Adipocyte (in vitro differentiated cells): ENCODE measurements around the gene PHC1.
A peak's percentile ranks its signal among the peaks of the same experiment; 100 is the strongest.
"Not testable (repeated sequence)": the region's sequence is repeated elsewhere in the genome, so short reads cannot be mapped to it uniquely, and the experiment has no call there.

Source experiments
- DNase-seq: peaks from one replicate; pipeline ENCODE4 v3.0.0-alpha.2; 2015; ENCODE audit warnings: low read depth
- H3K27me3 ChIP-seq: replicated peaks from 2 replicates; pipeline ENCODE4 v1.7.0; 2013; ENCODE audit warnings: mild to moderate bottlenecking, low read length, moderate library complexity; ENCODE audit not compliant: control insufficient read depth, insufficient read depth
- H3K36me3 ChIP-seq: 2 replicates; pipeline ENCODE4 v1.7.0; 2013; ENCODE audit warnings: low read length, mild to moderate bottlenecking, moderate library complexity; ENCODE audit not compliant: control insufficient read depth, insufficient read depth, severe bottlenecking
- H3K4me1 ChIP-seq: 2 replicates; pipeline ENCODE4 v1.7.0; 2013; ENCODE audit warnings: mild to moderate bottlenecking, low read length, moderate library complexity; ENCODE audit not compliant: control insufficient read depth, insufficient read depth
- H3K4me3 ChIP-seq: 2 replicates; pipeline ENCODE4 v1.7.0; 2013; ENCODE audit warnings: mild to moderate bottlenecking, low read length, moderate library complexity
- H3K9ac ChIP-seq: 2 replicates; pipeline ENCODE4 v1.7.0; 2013; ENCODE audit warnings: mild to moderate bottlenecking, low read length, moderate library complexity
- H3K9me3 ChIP-seq: 2 replicates; pipeline ENCODE4 v1.7.0; 2013; ENCODE audit warnings: mild to moderate bottlenecking, low read length, moderate library complexity; ENCODE audit not compliant: control insufficient read depth

PHC1 gene

DNA sequence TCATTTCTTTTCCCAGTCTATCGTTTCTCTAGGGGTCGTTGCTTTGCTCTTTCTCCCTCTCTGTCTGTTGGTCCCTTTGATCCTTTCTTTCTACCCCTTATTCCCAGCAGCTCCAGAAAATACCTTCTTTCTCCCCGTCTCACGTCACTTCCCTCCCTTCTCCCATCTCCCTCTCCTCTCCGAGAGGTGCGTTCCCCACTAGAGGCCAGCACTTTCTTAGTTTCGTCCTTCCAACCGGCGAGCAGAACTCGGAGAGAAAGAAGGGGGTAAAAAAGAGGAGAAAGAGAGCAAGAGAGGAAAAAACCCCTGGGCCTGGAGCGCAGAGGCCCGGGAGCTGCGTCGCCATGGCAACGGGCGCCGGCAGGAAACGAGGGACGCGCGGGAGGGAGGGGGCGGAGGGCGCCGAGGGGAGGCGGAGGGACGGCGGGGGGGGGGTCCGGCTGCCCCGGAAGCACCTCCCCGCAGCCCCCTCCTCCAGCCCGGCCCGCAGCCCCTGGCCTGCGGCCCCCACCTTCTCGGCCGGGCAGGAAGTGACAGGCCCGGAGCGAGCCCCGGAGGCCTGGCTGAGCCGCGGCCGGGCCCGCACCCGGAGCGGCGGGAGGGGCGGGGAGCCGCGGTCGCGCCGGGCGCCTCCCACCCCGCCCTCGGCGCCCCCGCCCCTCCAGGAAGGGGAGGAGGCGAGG, at the start of gene PHC1:
Gene PHC1 (plus strand): TSS at position 477 of the 683 bp plus-strand sequence. CDS start 3,169 bp downstream, outside the sequence.
- not testable (repeated sequence) for H3K27me3 ChIP-seq, H3K9me3 ChIP-seq, H3K36me3 ChIP-seq
- Histone ChIP-seq H3K4me3 (peak within 1 kb of the TSS; percentile 87), H3K4me1 (peaks cover 13% of the 10 kb centered on the region), H3K9ac (peak within 1 kb of the TSS; percentile 79)
- DNase-seq: peak; percentile 93

DNA sequence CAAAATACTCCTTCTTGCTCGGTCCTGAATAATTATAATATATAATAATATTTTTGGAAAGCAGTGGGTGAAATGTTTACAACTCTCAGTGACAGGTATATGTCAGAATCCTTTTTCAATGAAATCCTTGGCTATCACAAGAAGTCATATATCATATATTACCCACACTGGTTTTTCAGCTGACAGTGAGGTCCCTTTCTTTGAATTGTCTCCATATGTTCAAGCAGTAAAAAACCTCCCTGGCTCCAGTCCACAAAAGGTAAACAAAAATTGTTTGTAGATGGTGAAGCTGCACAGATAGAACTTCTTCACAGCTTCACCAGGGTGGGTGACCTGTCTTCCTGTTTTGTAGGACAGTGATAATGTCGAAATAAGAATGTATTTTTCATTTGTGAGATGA, 47.9 kb upstream of the PHC1 start:
- Histone ChIP-seq H3K36me3 (no peaks in the 10 kb centered on the region), H3K9me3 (no peaks in the 10 kb centered on the region), H3K9ac (no peak overlapping the region), H3K27me3 (no peaks in the 10 kb centered on the region), H3K4me1 (peaks cover 3% of the 10 kb centered on the region), H3K4me3 (no peak overlapping the region)
- DNase-seq: no peak

DNA sequence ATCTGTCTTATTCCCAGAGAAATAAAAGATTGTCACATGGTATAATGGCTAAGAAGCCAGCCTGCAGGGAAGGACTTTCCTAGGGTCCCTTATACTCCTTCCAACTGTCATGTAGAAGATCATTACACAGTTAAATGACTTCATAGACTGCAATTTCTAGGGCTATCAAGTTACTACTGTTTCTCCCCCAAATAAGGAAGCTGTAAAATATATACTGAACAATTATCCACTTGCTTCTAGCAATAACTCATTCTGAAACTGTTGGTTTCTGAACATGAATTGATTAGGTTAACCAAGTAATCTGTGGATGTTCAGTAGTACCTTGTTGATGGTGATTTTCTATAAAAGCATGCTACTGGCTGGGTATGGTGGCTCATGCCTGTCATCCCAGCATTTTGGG, 47.3 kb upstream of the PHC1 start:
- Histone ChIP-seq H3K4me1 (peaks cover 3% of the 10 kb centered on the region), H3K4me3 (no peak overlapping the region), H3K36me3 (no peaks in the 10 kb centered on the region), H3K27me3 (no peaks in the 10 kb centered on the region), H3K9me3 (no peaks in the 10 kb centered on the region), H3K9ac (no peak overlapping the region)
- no peak for DNase-seq

DNA sequence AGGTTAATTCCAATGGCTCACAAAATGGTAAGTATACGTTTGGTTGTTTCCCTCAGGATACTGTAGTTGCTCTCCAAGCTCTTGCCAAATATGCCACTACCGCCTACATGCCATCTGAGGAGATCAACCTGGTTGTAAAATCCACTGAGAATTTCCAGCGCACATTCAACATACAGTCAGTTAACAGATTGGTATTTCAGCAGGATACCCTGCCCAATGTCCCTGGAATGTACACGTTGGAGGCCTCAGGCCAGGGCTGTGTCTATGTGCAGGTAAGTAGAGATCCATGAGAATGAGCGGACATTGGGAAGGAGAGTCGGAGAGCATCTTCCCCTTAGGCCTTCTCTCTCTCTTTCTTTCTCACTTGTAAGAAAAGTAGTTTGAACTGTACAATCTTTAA, 46.5 kb upstream of the PHC1 start:
- H3K9me3 ChIP-seq: no peaks in the 10 kb centered on the region

DNA sequence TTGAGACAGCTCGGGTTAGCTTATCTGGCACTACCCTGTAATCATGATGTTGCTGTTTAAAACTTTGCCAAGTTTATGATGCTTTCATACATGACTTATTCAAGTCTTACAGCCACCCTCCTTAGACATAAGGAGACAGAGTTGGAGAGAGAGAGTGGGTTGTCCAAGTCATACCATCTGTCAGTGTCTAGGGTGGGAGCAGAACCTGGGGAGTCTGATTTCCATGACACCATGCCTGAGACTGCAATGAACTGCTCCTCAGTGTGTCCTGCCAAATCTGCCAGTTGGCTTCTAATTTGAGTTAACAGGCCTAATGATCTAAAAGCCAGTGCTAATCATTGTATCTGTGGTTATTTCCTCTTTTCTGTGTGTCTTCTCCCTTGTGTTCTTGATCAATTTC, 43.7 kb upstream of the PHC1 start:
- H3K4me3 ChIP-seq: no peak overlapping the region
- H3K4me1 ChIP-seq: peaks cover 3% of the 10 kb centered on the region
- no peaks in the 10 kb centered on the region for H3K27me3 ChIP-seq
- no peaks in the 10 kb centered on the region for H3K9me3 ChIP-seq
- H3K36me3 ChIP-seq: no peaks in the 10 kb centered on the region
- no peak for DNase-seq
- no peak overlapping the region for H3K9ac ChIP-seq

More for the DNA sequence above, 46.5 kb upstream of the PHC1 start:
- no peak for DNase-seq
- no peaks in the 10 kb centered on the region for H3K27me3 ChIP-seq
- no peak overlapping the region for H3K4me3 ChIP-seq
- no peaks in the 10 kb centered on the region for H3K36me3 ChIP-seq
- H3K9ac ChIP-seq: no peak overlapping the region
- peaks cover 3% of the 10 kb centered on the region for H3K4me1 ChIP-seq

DNA sequence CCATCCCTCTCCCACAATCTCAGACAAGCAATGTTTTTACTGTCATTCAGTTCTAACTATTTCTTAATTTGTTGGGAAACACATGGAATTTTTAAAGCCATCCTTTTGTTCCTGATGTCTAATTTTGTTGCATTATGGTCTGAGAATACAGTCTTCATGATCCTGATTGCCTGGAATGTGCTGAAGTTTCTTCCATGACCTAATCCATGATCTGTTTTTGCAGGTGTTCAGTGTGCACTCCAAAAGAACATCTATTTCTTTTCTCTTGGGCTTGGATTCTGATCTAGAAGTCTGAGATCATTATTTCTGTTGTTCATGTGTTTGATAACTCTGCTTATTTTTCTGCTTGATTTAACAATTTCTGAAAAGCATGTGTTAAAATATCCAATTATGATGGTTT, 43.2 kb upstream of the PHC1 start:
- DNase-seq: no peak
- no peaks in the 10 kb centered on the region for H3K9me3 ChIP-seq
- H3K36me3 ChIP-seq: no peaks in the 10 kb centered on the region
- peaks cover 3% of the 10 kb centered on the region for H3K4me1 ChIP-seq
- H3K27me3 ChIP-seq: no peaks in the 10 kb centered on the region
- H3K4me3 ChIP-seq: no peak overlapping the region
- H3K9ac ChIP-seq: no peak overlapping the region

DNA sequence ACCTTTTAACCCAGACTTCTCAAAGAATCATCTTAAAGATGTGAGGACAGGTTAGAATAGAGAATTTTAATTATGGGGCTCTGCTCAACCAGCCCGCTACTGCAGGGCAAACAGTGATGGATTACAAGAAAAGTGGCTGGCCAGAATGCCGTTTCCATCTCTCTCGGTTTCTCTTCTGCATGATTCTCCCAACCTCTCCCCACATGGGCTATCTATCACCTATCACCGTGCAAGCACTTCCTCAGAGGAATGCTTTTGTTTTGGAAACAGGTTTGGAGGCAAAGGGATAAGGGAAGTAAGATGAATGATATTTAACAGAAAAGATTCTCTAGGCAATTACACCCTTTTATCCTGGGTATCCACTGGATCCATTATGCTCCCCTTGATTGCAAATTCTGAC, 37.4 kb upstream of the PHC1 start:
- no peak for DNase-seq
- no peak overlapping the region for H3K9ac ChIP-seq

DNA sequence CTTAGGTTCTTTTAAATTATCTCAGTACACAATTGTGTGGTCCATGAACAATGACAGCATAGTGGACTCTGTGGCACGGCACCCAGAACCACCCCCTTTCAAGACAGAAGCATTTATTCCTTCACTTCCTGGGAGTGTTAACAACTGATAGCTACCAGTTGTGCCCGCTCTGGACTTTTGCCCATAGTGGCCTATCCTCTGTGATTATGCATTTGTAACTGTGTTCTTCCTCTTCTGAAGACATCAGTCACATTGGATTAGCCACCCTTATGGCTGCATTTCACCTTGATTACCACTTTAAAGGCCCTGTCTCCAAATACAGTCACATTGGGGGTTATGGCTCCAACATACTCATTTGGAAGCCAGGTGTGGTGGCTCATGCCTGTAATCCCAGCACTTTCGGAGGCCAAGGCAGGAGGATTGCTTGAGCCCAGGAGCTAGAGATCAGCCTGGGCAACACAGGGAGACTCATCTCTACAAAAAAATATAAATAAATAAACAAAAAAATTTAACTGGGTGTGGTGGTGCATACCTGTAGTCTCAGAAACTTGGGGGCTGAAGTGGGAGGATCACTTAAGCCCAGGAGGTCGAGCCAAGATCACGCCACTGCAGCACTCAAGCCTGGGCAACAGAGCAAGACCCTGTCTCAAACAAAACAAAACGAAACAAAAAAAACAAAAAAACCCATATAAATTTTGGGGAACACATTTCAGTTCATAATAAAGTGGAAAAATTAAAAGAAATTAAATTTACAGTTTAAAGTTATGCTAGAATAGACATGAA, 27.6 kb upstream of the PHC1 start:
- H3K4me1 ChIP-seq: no peaks in the 10 kb centered on the region

More for the DNA sequence above, 37.4 kb upstream of the PHC1 start:
- no peaks in the 10 kb centered on the region for H3K9me3 ChIP-seq
- no peaks in the 10 kb centered on the region for H3K36me3 ChIP-seq
- no peaks in the 10 kb centered on the region for H3K4me1 ChIP-seq
- peaks cover 3% of the 10 kb centered on the region for H3K27me3 ChIP-seq
- no peak overlapping the region for H3K4me3 ChIP-seq

DNA sequence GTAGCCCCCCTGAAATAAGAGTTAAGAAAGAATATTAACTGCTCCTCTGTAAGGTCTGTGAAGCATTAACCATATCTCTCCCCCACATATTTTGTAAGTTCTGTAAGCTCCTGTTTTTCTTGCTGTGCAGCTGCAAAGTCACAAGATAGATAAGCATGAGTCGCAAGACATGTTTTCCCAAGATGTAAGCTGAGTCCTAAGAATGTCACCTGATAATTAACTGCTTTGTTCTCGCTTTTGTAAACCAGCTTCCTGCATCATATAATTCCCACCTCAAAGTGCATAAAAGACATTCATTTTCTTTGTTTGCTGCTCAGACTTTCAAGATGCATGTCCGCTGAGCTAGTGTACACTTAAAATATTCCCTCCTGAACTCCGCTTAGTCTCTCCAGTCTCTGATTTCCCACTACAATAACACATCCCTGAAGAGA, 27.0 kb upstream of the PHC1 start:
- DNase-seq: no peak
- no peaks in the 10 kb centered on the region for H3K36me3 ChIP-seq
- no peaks in the 10 kb centered on the region for H3K27me3 ChIP-seq
- H3K4me1 ChIP-seq: no peaks in the 10 kb centered on the region
- H3K4me3 ChIP-seq: no peak overlapping the region
- no peaks in the 10 kb centered on the region for H3K9me3 ChIP-seq
- no peak overlapping the region for H3K9ac ChIP-seq

More for the DNA sequence above, 27.6 kb upstream of the PHC1 start:
- no peaks in the 10 kb centered on the region for H3K27me3 ChIP-seq
- H3K9me3 ChIP-seq: no peaks in the 10 kb centered on the region
- no peak overlapping the region for H3K4me3 ChIP-seq
- no peaks in the 10 kb centered on the region for H3K36me3 ChIP-seq
- no peak overlapping the region for H3K9ac ChIP-seq
- DNase-seq: no peak

DNA sequence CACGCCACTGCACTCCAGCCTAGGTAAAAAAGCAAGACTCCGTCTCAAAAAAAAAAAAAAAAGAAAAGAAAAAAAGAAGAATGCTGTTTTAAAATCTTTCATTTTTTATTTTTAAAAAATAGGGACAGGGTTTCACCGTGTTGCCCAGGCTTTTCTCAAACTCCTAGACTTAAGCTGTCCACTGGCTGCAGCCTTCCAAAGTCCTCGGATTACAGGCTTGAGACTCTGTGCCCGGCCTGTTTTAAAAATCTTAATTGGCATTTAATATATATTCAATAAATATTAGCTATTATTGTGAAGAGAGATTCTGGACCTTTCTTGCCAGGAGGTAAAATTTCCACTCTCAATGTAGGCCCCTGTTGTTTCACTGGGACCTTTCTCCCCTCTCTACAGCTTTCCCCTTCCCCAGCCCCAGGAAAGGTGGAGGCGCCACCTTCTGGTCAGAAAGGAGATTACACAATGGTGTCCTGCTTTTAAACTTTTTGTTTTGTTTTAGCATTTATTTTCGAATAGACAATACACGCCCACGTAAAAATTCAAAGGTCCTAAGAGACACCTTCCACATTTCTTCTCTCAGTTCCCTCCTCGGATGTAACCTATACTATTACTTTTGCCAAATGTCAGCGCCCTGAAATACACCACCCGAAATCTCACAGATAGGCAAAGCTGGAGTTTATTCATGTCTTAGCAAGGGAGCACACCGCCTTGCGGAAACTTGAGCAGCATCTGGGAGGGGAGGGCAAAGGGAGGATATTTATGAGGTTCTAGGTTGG, 23.8 kb upstream of the PHC1 start:
- H3K36me3 ChIP-seq: no peaks in the 10 kb centered on the region
- DNase-seq: peak; percentile 85
- H3K9me3 ChIP-seq: no peaks in the 10 kb centered on the region
- no peaks in the 10 kb centered on the region for H3K27me3 ChIP-seq
- peak overlapping the region; percentile 82 for H3K9ac ChIP-seq
- H3K4me1 ChIP-seq: no peaks in the 10 kb centered on the region
- peak overlapping the region; percentile 91 for H3K4me3 ChIP-seq

DNA sequence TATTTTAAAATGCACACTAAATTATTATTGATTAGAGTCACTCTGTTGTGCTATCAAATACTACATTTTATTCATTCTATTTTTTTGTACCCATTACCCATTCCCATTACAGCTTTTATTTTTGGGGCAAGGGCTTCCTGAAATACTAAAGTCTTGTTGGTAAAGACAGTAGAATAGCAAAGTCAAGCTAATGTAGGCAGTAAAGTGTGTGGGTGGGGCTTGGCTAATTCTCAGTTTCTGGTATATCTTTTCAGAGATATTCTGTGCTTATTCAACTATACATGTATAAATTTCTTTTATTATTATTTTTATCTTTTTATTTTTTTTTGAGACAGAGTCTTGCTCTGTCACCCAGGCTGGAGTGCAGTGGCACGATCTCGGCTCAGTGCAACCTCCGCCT, 22.3 kb upstream of the PHC1 start:
- no peak overlapping the region for H3K9ac ChIP-seq

More for the DNA sequence above, 22.3 kb upstream of the PHC1 start:
- Histone ChIP-seq H3K9me3 (no peaks in the 10 kb centered on the region), H3K36me3 (no peaks in the 10 kb centered on the region), H3K27me3 (no peaks in the 10 kb centered on the region), H3K4me3 (no peak overlapping the region), H3K4me1 (no peaks in the 10 kb centered on the region)
- no peak for DNase-seq
